Esophagus squamous epithelium (tissue), 5 donors: ENCODE data around the gene PIGX. TPM values are rescaled to one million over a fixed set of nuclear protein-coding genes. Genes with fewer than 3 reads are reported as not detected.

Experiments used
- DNase-seq: peaks from one replicate; lab custom pipeline; 2025; lab: John Stamatoyannopoulos, UW
- H3K27ac ChIP-seq, 4 donors: fragments of 200-600 bp; sonication (generic); one replicate each; pipeline ENCODE4 v1.5.1; 2016 to 2019; ENCODE audit warnings: mild to moderate bottlenecking in 1 of 4
- H3K27me3 ChIP-seq, 4 donors: fragments of 200-600 bp; sonication (generic); 1 replicate in 3 of 4; 2 replicates in 1 of 4; pipeline versions ENCODE4 v1.5.1 to v1.6.0; 2017 to 2021; ENCODE audit warnings: antibody characterized with exemption in 1 of 4
- H3K36me3 ChIP-seq, 3 donors: fragments of 200-600 bp; sonication (generic); one replicate each; pipeline ENCODE4 v1.5.1; 2016 to 2019
- H3K4me1 ChIP-seq, 3 donors: fragments of 200-600 bp; sonication (generic); one replicate each; pipeline ENCODE4 v1.5.1; 2017 to 2019
- H3K4me3 ChIP-seq, 4 donors: fragments of 200-600 bp; sonication (generic); 1 replicate in 3 of 4; 2 replicates in 1 of 4; pipeline ENCODE4 v1.5.1; 2016 to 2019; ENCODE audit warnings: mild to moderate bottlenecking in 2 of 4, moderate library complexity in 1 of 4
- H3K9me3 ChIP-seq, 3 donors: fragments of 200-600 bp; sonication (generic); one replicate each; pipeline ENCODE4 v1.5.1; 2016 to 2019
- CTCF ChIP-seq, 6 experiments: fragments of 450-650 bp in 4 of 6; fragments of 200-600 bp in 2 of 6; sonication (generic) in 2 of 6; IDR thresholded peaks; one replicate each; pipeline ENCODE4 v1.5.1; 2016 to 2019; ENCODE audit warnings: antibody characterized with exemption in 6 of 6, mild to moderate bottlenecking in 4 of 6, moderate library complexity in 4 of 6
- POLR2A ChIP-seq, 4 donors: fragments of 450-650 bp; IDR thresholded peaks; one replicate each; pipeline ENCODE4 v1.6.1; 2017; ENCODE audit warnings: antibody characterized with exemption in 4 of 4, mild to moderate bottlenecking in 4 of 4, moderate library complexity in 3 of 4
- WGBS, 2 donors: methylation state at CpG; one replicate each; pipeline ENCODE4 v1.1.5; 2018; 5-methylcytosine and 5-hydroxymethylcytosine counted together
- intact Hi-C: fragments of 100-400 bp; cut with DNase I; formaldehyde crosslinking; loops from one replicate; pipeline ENCODE4 v1.15.0; 2022
- total RNA-seq, 4 donors: library from RNA; depleted of rRNA; stranded (reverse); fragments of >200 nt; gene quantifications; one replicate each; pipeline ENCODE4 v1.1.0, GENCODE V29; 2016
- donor health status: DM: yes; HTN: yes; CAD: no.

PIGX gene
- total RNA-seq, 4 donors from 2014 or later, result 19.5 to 58.6 (median 21.6) TPM

GRCh38 chr3:196670339-196670738 lies 41.8 kb upstream of the PIGX start:
- intact Hi-C loops, result no loop called here
- Histone ChIP-seq H3K27me3 (no peaks in the 10 kb centered on the region), H3K9me3 (no peaks in the 10 kb centered on the region), H3K4me3 (no peak overlapping the region), H3K27ac (peak overlapping the region in 2 of 4 donors; percentile 17 to 32), H3K4me1 (peaks cover 0 to 14% (median 5%) of the 10 kb centered on the region in 3 donors), H3K36me3 (no peaks in the 10 kb centered on the region)
- DNase-seq, result no peak
- TF ChIP-seq CTCF (IDR thresholded peaks at IDR 0.05), result no peak
- no peak for TF ChIP-seq POLR2A (IDR thresholded peaks at IDR 0.05)
- WGBS, 2 donors, result 37 to 38% methylated on average over 6 of the region's 6 CpGs

GRCh38 chr3:196673632-196674031 lies 38.5 kb upstream of the PIGX start:
- Histone ChIP-seq H3K4me3 (no peak overlapping the region), H3K27me3 (no peaks in the 10 kb centered on the region), H3K4me1 (peaks cover 0 to 8% (median 0%) of the 10 kb centered on the region in 3 donors), H3K27ac (no peak overlapping the region), H3K36me3 (no peaks in the 10 kb centered on the region), H3K9me3 (no peaks in the 10 kb centered on the region)
- TF ChIP-seq CTCF (IDR thresholded peaks at IDR 0.05) (no peak), POLR2A (IDR thresholded peaks at IDR 0.05) (no peak)
- no peak for DNase-seq
- intact Hi-C loops, result no loop called here
- 80 to 82% methylated on average over 3 of the region's 3 CpGs for WGBS, 2 donors

- Histone ChIP-seq H3K9me3 (no peaks in the 10 kb centered on the region), H3K27ac (no peak overlapping the region), H3K27me3 (no peaks in the 10 kb centered on the region), H3K4me3 (no peak overlapping the region), H3K4me1 (no peaks in the 10 kb centered on the region), H3K36me3 (no peaks in the 10 kb centered on the region)
- intact Hi-C loops, result no loop called here
- 17 to 38% methylated on average over 1 of the region's 1 CpG for WGBS, 2 donors
- DNase-seq, result no peak
- TF ChIP-seq CTCF (IDR thresholded peaks at IDR 0.05), result no peak
- no peak for TF ChIP-seq POLR2A (IDR thresholded peaks at IDR 0.05)
Measured at GRCh38 chr3:196677353-196677752, 34.8 kb upstream of the PIGX start.

- WGBS, 2 donors, result 60 to 80% methylated on average over 1 of the region's 1 CpG
- no peak overlapping the region for H3K4me3 ChIP-seq
- no peaks in the 10 kb centered on the region for H3K9me3 ChIP-seq
- no peaks in the 10 kb centered on the region for H3K36me3 ChIP-seq
- no peak for TF ChIP-seq CTCF (IDR thresholded peaks at IDR 0.05)
- TF ChIP-seq POLR2A (IDR thresholded peaks at IDR 0.05), result no peak
- H3K27me3 ChIP-seq, result no peaks in the 10 kb centered on the region
- DNase-seq, result no peak
- H3K4me1 ChIP-seq, result no peaks in the 10 kb centered on the region
- intact Hi-C loops, result no loop called here
- no peak overlapping the region for H3K27ac ChIP-seq
Measured at GRCh38 chr3:196677931-196678330, 34.2 kb upstream of the PIGX start.

GRCh38 chr3:196684548-196685407 lies 27.4 kb upstream of the PIGX start:
- WGBS, 2 donors, result 38 to 42% methylated on average over 24 of the region's 24 CpGs
- intact Hi-C loops, result loop anchor here (5.0 kb wide), 1 partner anchor 77 kb away; no protein-coding TSS in a partner anchor
- TF ChIP-seq POLR2A (IDR thresholded peaks at IDR 0.05), result no peak
- TF ChIP-seq CTCF (IDR thresholded peaks at IDR 0.05), result peak; percentile 88 to 96 (median 92)
- Histone ChIP-seq H3K27me3 (no peaks in the 10 kb centered on the region), H3K27ac (peak overlapping the region in 2 of 4 donors; percentile 5 to 46), H3K36me3 (no peaks in the 10 kb centered on the region), H3K4me1 (peaks cover 0 to 15% (median 12%) of the 10 kb centered on the region in 3 donors), H3K9me3 (no peaks in the 10 kb centered on the region), H3K4me3 (peak overlapping the region in 1 of 4 donors; percentile 18)
- DNase-seq, result no peak
